ENCODE results near the gene CDH5. TPM values are rescaled to one million over a fixed set of nuclear protein-coding genes. Genes with fewer than 3 reads are reported as not detected.

The CDH5 gene
- total and polyA plus RNA-seq, 2 donors (not counting 3 experiments of a cell fraction or from before 2014, with no cell fraction given), result 765 to 815 TPM

- intact Hi-C loops (cut with micrococcal nuclease), result loop anchor here (5.0 kb wide), 3 partner anchors 182 to 337 kb away; no protein-coding TSS in a partner anchor
- no peak for FAIRE-seq
- Histone ChIP-seq H3K4me3 (replicated peaks in 1 of 3; ENCODE audit: insufficient read depth in 1 of 3, low read depth in 1 of 3, low read length in 3 of 3) (no peak overlapping the region), H3K4me1 (ENCODE audit: control insufficient read depth, extremely low read depth, insufficient read depth, low read length) (peaks cover 34% of the 10 kb centered on the region), H3K9ac (replicated peaks; ENCODE audit: extremely low read depth, insufficient read depth, low read length) (no peak overlapping the region), H3K36me3 (ENCODE audit: control insufficient read depth in 2 of 2, extremely low read depth in 1 of 2, insufficient read depth in 2 of 2, low read length in 2 of 2) (peaks cover 35 to 36% of the 10 kb centered on the region in 2 experiments), H3K79me2 (ENCODE audit: control insufficient read depth, insufficient read depth, low read length) (peaks cover 1% of the 10 kb centered on the region), H3K9me1 (replicated peaks; ENCODE audit: control insufficient read depth, extremely low read depth, insufficient read depth, low read length) (no peaks in the 10 kb centered on the region), H4K20me1 (replicated peaks; ENCODE audit: control insufficient read depth, extremely low read depth, insufficient read depth, low read length) (no peaks in the 10 kb centered on the region), H3K27ac (ENCODE audit: insufficient read depth, low read depth, low read length) (no peak overlapping the region), H3K9me3 (replicated peaks; ENCODE audit: control insufficient read depth, insufficient read depth, low read length) (no peaks in the 10 kb centered on the region), H2AFZ (ENCODE audit: low read depth, low read length) (no peak overlapping the region), H3K4me2 (ENCODE audit: insufficient read depth, low read length) (no peak overlapping the region), H3K27me3 (ENCODE audit: control insufficient read depth in 2 of 2, insufficient read depth in 2 of 2, low read length in 2 of 2) (no peaks in the 10 kb centered on the region)
- ChIA-PET POLR2A (no interaction called here), CTCF (interaction anchor here (0.5 to 5.3 kb wide), 17 partner anchors 40 to 463 kb away, joined by 3 to 56 read pairs (median 7); partner anchors contain the start of gene CMTM3)
- dilution Hi-C loops (cut with MboI; ENCODE audit: extremely low pct_ligation_motif_present, low sequenced_read_pairs), result no loop called here
- BruUV-seq (replicated peaks), result no TSS peak
- TF ChIP-seq POLR2A (IDR thresholded peaks at IDR 0.05; ENCODE audit: low read depth, low read length) (peak; percentile 68), MYC (IDR thresholded peaks at IDR 0.05; ENCODE audit: low read depth, low read length) (no peak)
- DNase-seq (ENCODE audit: low read depth, low spot score), result no peak
Measured at GRCh38 chr16:66405057-66405783, 38.7 kb downstream of the CDH5 start.

DNA sequence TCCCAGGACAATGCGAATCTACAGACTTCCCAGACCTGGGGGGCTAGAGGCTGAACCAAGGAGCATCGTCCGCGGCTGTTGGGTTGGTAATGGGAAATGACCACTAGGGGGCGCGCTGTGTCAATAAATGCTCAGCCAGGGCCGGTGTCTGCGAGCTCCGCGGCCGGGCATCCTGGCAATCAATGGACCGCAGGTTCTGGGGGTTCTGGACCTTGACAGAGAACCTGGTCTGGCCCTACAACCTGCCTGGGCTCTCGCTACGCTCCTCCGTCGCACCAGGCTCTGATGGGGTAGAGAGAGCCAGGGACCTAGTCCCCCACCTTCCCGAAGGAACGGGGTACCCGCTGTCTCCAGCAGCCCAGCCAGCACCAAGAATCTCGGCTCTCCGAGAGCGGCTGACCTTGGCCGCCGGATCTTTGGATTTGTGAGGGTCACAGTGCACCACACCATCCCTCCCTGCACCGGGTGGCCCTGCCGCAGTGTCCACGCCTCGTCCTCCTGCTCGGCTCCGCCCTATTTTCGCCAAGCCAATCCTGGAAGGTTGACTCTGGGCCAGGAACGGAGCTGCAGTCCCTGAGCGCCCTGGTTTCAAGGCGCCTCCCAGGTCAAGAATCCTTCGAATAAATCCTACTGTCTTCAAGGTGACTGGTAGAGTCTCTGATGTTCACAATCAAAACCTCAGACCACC is 40.2 kb downstream of the CDH5 start:
- no peaks in the 10 kb centered on the region for H3K9me1 ChIP-seq (replicated peaks; ENCODE audit: control insufficient read depth, extremely low read depth, insufficient read depth, low read length)
- FAIRE-seq, result peak; percentile 82
- H3K36me3 ChIP-seq (ENCODE audit: control insufficient read depth in 2 of 2, extremely low read depth in 1 of 2, insufficient read depth in 2 of 2, low read length in 2 of 2), result peaks cover 25 to 28% of the 10 kb centered on the region in 2 experiments
- H3K79me2 ChIP-seq (ENCODE audit: control insufficient read depth, insufficient read depth, low read length), result no peaks in the 10 kb centered on the region
- peaks cover 34% of the 10 kb centered on the region for H3K4me1 ChIP-seq (ENCODE audit: control insufficient read depth, extremely low read depth, insufficient read depth, low read length)
- ChIA-PET POLR2A (interaction anchor here (0.7 kb wide), 1 partner anchor 48 kb away, joined by 4 read pairs; no protein-coding TSS in a partner anchor), CTCF (interaction anchor here (0.6 to 5.3 kb wide), 52 partner anchors 9 to 466 kb away, joined by 3 to 56 read pairs (median 6); partner anchors contain the start of genes CKLF and CMTM3)
- no peaks in the 10 kb centered on the region for H3K9me3 ChIP-seq (replicated peaks; ENCODE audit: control insufficient read depth, insufficient read depth, low read length)
- peak overlapping the region; percentile 43 for H3K9ac ChIP-seq (replicated peaks; ENCODE audit: extremely low read depth, insufficient read depth, low read length)
- no peak overlapping the region for H2AFZ ChIP-seq (ENCODE audit: low read depth, low read length)
- no peaks in the 10 kb centered on the region for H3K27me3 ChIP-seq (ENCODE audit: control insufficient read depth in 2 of 2, insufficient read depth in 2 of 2, low read length in 2 of 2)
- peak; percentile 75 for DNase-seq (ENCODE audit: low read depth, low spot score)
- dilution Hi-C loops (cut with MboI; ENCODE audit: extremely low pct_ligation_motif_present, low sequenced_read_pairs) (no loop called here), intact Hi-C loops (cut with micrococcal nuclease) (loop anchor here (1.0 to 5.0 kb wide), 6 partner anchors 77 to 336 kb away; partner anchors contain the start of gene CMTM3)
- peak overlapping the region in 2 of 3 experiments; percentile 12 to 31 for H3K4me3 ChIP-seq (replicated peaks in 1 of 3; ENCODE audit: insufficient read depth in 1 of 3, low read depth in 1 of 3, low read length in 3 of 3)
- peak overlapping the region; percentile 71 for H3K4me2 ChIP-seq (ENCODE audit: insufficient read depth, low read length)
- peak overlapping the region; percentile 27 for H3K27ac ChIP-seq (ENCODE audit: insufficient read depth, low read depth, low read length)
- no peaks in the 10 kb centered on the region for H4K20me1 ChIP-seq (replicated peaks; ENCODE audit: control insufficient read depth, extremely low read depth, insufficient read depth, low read length)
- no peak for TF ChIP-seq MYC (IDR thresholded peaks at IDR 0.05; ENCODE audit: low read depth, low read length)
- peak; percentile 95 for TF ChIP-seq POLR2AphosphoS5 (IDR thresholded peaks at IDR 0.05; ENCODE audit: insufficient read depth, low read depth, low read length)
- TF ChIP-seq, protein P1, sequence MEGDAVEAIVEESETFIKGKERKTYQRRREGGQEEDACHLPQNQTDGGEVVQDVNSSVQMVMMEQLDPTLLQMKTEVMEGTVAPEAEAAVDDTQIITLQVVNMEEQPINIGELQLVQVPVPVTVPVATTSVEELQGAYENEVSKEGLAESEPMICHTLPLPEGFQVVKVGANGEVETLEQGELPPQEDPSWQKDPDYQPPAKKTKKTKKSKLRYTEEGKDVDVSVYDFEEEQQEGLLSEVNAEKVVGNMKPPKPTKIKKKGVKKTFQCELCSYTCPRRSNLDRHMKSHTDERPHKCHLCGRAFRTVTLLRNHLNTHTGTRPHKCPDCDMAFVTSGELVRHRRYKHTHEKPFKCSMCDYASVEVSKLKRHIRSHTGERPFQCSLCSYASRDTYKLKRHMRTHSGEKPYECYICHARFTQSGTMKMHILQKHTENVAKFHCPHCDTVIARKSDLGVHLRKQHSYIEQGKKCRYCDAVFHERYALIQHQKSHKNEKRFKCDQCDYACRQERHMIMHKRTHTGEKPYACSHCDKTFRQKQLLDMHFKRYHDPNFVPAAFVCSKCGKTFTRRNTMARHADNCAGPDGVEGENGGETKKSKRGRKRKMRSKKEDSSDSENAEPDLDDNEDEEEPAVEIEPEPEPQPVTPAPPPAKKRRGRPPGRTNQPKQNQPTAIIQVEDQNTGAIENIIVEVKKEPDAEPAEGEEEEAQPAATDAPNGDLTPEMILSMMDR (IDR thresholded peaks at IDR 0.05; ENCODE audit: extremely low read depth in 1 of 2, insufficient read depth in 1 of 2, low read depth in 1 of 2, low read length in 2 of 2), result peak; percentile 81
- peak; percentile 76 for TF ChIP-seq POLR2A (IDR thresholded peaks at IDR 0.05; ENCODE audit: low read depth, low read length)
- no peak for TF ChIP-seq EZH2 (IDR thresholded peaks at IDR 0.05; ENCODE audit: borderline replicate concordance, low read depth, low read length, severe bottlenecking)
- no TSS peak for BruUV-seq (replicated peaks)

All from endothelial cell of umbilical vein (primary cell).